ENCODE measurements around the gene PCDH15. TPM values are rescaled to one million over a fixed set of nuclear protein-coding genes. Genes with fewer than 3 reads are reported as not detected.

PCDH15 gene
- total RNA-seq, 2 donors from 2014 or later = 1.1 TPM; not detected in 1

- WGBS = 92% methylated on average over 3 of the region's 3 CpGs
- Histone ChIP-seq H3K4me1 (replicated peaks) (no peaks in the 10 kb centered on the region), H3K4me3 (no peak overlapping the region), H3K27me3 (replicated peaks; ENCODE audit: insufficient read depth) (no peaks in the 10 kb centered on the region), H3K36me3 (no peaks in the 10 kb centered on the region), H3K27ac (no peak overlapping the region), H3K9me3 (no peaks in the 10 kb centered on the region)
- no peak for DNase-seq (ENCODE audit: low spot score)
- TF ChIP-seq POLR2AphosphoS5 (IDR thresholded peaks at IDR 0.05) (no peak), POLR2A (IDR thresholded peaks at IDR 0.05) (no peak)
- TF ChIP-seq, protein P1, sequence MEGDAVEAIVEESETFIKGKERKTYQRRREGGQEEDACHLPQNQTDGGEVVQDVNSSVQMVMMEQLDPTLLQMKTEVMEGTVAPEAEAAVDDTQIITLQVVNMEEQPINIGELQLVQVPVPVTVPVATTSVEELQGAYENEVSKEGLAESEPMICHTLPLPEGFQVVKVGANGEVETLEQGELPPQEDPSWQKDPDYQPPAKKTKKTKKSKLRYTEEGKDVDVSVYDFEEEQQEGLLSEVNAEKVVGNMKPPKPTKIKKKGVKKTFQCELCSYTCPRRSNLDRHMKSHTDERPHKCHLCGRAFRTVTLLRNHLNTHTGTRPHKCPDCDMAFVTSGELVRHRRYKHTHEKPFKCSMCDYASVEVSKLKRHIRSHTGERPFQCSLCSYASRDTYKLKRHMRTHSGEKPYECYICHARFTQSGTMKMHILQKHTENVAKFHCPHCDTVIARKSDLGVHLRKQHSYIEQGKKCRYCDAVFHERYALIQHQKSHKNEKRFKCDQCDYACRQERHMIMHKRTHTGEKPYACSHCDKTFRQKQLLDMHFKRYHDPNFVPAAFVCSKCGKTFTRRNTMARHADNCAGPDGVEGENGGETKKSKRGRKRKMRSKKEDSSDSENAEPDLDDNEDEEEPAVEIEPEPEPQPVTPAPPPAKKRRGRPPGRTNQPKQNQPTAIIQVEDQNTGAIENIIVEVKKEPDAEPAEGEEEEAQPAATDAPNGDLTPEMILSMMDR (IDR thresholded peaks at IDR 0.05) = no peak
- intact Hi-C loops (cut with DNase I) = no loop called here
Observed at GRCh38 chr10:53980210-53980609, 820.8 kb downstream of the PCDH15 start.

DNA sequence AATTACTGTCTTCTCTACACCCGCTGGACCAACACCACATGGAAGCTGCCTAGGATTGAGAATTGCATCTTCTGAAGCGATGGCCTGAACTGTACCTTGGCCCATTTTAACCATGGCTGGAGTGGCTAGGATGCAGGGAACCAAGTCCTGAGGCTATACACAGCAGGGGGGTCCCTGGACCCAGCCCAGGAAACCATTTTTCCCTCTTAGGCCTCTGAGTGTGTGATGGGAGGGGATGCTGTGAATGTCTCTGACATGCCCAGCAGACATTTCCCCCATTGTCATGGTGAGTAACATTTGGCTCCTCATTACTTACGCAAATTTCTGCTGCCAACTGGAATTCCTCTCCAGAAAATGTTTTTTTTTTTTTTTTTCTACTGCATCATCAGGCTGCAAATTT lies 822.7 kb downstream of the PCDH15 start:
- Histone ChIP-seq H3K9me3 (no peaks in the 10 kb centered on the region), H3K4me3 (no peak overlapping the region), H3K4me1 (replicated peaks) (no peaks in the 10 kb centered on the region), H3K27ac (no peak overlapping the region), H3K27me3 (replicated peaks; ENCODE audit: insufficient read depth) (no peaks in the 10 kb centered on the region), H3K36me3 (no peaks in the 10 kb centered on the region)
- intact Hi-C loops (cut with DNase I) = no loop called here
- DNase-seq (ENCODE audit: low spot score) = no peak
- 93% methylated on average over 3 of the region's 3 CpGs for WGBS
- TF ChIP-seq POLR2A (IDR thresholded peaks at IDR 0.05) = no peak
- TF ChIP-seq, protein P1 (IDR thresholded peaks at IDR 0.05) = no peak
- TF ChIP-seq POLR2AphosphoS5 (IDR thresholded peaks at IDR 0.05) = no peak

- no peaks in the 10 kb centered on the region for H3K27me3 ChIP-seq (replicated peaks; ENCODE audit: insufficient read depth)
- no peaks in the 10 kb centered on the region for H3K9me3 ChIP-seq
- H3K4me1 ChIP-seq (replicated peaks) = no peaks in the 10 kb centered on the region
- DNase-seq (ENCODE audit: low spot score) = no peak
- intact Hi-C loops (cut with DNase I) = no loop called here
- no peak overlapping the region for H3K27ac ChIP-seq
- no peak overlapping the region for H3K4me3 ChIP-seq
- no peaks in the 10 kb centered on the region for H3K36me3 ChIP-seq
- TF ChIP-seq POLR2A (IDR thresholded peaks at IDR 0.05) (no peak), POLR2AphosphoS5 (IDR thresholded peaks at IDR 0.05) (no peak)
- TF ChIP-seq, protein P1 (IDR thresholded peaks at IDR 0.05) = no peak
- WGBS = 86% methylated on average over 2 of the region's 2 CpGs
Observed at GRCh38 chr10:53977267-53977666, 823.8 kb downstream of the PCDH15 start.

DNA sequence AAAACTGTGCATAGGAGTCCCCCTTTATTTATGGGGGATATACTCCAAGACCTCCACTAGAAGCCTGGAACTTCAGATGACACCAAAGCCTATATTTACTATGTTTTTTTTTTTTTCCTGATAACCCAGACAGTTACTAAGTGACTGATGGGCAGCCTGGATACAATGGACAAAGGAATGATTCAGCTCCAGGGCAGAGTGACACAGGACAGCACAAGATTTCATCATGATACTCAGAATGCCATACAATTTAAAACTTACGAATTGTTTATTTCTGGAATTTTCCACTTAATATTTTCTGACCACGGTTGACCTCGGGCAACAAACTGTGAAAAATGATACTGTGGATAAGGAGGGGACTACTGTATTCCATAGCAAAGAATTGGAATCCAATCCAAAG lies 843.6 kb downstream of the PCDH15 start:
- no peak overlapping the region for H3K27ac ChIP-seq
- H3K36me3 ChIP-seq = no peaks in the 10 kb centered on the region
- H3K9me3 ChIP-seq = no peaks in the 10 kb centered on the region
- WGBS = 70% methylated on average over 3 of the region's 3 CpGs
- H3K27me3 ChIP-seq (replicated peaks; ENCODE audit: insufficient read depth) = no peaks in the 10 kb centered on the region
- no peak overlapping the region for H3K4me3 ChIP-seq
- DNase-seq (ENCODE audit: low spot score) = no peak
- intact Hi-C loops (cut with DNase I) = no loop called here
- H3K4me1 ChIP-seq (replicated peaks) = no peaks in the 10 kb centered on the region
- TF ChIP-seq, protein P1 (IDR thresholded peaks at IDR 0.05) = no peak
- no peak for TF ChIP-seq POLR2AphosphoS5 (IDR thresholded peaks at IDR 0.05)
- TF ChIP-seq POLR2A (IDR thresholded peaks at IDR 0.05) = no peak

DNA sequence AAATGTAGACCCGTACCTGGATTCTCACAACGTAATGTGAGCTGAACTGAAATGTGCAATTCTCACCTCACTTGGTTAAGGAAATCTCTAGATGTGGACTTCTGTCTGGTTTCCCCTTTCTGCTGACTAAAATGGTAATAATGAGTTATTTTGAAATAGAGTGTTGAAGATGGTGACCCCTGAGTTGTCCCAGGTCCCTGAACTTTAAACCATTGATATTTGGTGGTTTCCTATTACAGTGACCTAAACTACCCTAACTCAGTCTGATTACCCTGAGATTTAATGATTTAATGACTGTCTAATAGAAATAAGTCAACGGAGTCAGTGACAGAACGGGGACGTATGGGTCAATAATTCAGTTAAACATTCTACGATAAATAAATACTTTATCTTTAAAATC lies 845.9 kb downstream of the PCDH15 start:
- Histone ChIP-seq H3K27me3 (replicated peaks; ENCODE audit: insufficient read depth) (no peaks in the 10 kb centered on the region), H3K4me3 (no peak overlapping the region), H3K36me3 (no peaks in the 10 kb centered on the region), H3K9me3 (no peaks in the 10 kb centered on the region), H3K4me1 (replicated peaks) (no peaks in the 10 kb centered on the region), H3K27ac (no peak overlapping the region)
- WGBS = 84% methylated on average over 6 of the region's 6 CpGs
- TF ChIP-seq, protein P1 (IDR thresholded peaks at IDR 0.05) = no peak
- TF ChIP-seq POLR2AphosphoS5 (IDR thresholded peaks at IDR 0.05) (no peak), POLR2A (IDR thresholded peaks at IDR 0.05) (no peak)
- intact Hi-C loops (cut with DNase I) = no loop called here
- DNase-seq (ENCODE audit: low spot score) = no peak

Data from prostate gland (tissue), 2 donors.